HUES48 (cell line): ENCODE data around the gene ARPC2.

ENCODE experiments used
- H3K27ac ChIP-seq: one replicate; pipeline ENCODE4 v1.7.0; 2013; ENCODE audit warnings: low read depth, low read length, inconsistent platforms
- H3K27me3 ChIP-seq: 2 replicates; pipeline ENCODE4 v1.6.1; 2013; ENCODE audit warnings: mild to moderate bottlenecking, low read length; ENCODE audit not compliant: control insufficient read depth, insufficient read depth
- H3K36me3 ChIP-seq: 2 replicates; pipeline ENCODE4 v1.6.1; 2013; ENCODE audit warnings: low read length; ENCODE audit not compliant: control insufficient read depth, insufficient read depth
- H3K4me1 ChIP-seq: 2 replicates; pipeline ENCODE4 v1.6.1; 2013; ENCODE audit warnings: mild to moderate bottlenecking, low read length; ENCODE audit not compliant: control insufficient read depth, insufficient read depth
- H3K4me3 ChIP-seq: 2 replicates; pipeline ENCODE4 v1.5.1; 2013; ENCODE audit warnings: mild to moderate bottlenecking, low read depth, low read length
- H3K9ac ChIP-seq: 2 replicates; pipeline ENCODE4 v1.6.1; 2013; ENCODE audit warnings: mild to moderate bottlenecking, low read depth, low read length, moderate library complexity
- H3K9me3 ChIP-seq: 2 replicates; pipeline ENCODE4 v1.6.1; 2013; ENCODE audit warnings: low read length; ENCODE audit not compliant: control insufficient read depth, insufficient read depth

ARPC2 gene

DNA sequence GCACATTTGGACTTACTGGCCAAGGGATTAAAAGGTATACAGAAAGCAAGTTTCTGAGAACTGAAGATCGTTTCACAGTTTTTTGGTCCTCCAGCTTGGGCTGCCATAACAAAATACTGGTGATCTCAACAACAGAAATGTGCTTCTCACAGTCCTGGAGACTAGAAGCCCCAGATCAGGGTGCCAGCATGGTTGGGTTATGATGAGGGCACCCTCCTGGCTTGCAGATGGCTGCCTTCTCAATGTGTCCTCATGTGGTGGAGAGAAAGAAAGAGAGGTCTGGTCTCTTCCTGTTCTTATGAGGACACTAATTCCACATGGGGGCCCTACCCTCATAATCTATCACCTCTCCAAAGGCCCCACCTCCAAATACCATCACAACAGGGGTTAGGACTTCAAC lies 30.1 kb upstream of the ARPC2 start:
- H3K27ac ChIP-seq = no peak overlapping the region
- H3K36me3 ChIP-seq = no peaks in the 10 kb centered on the region
- no peak overlapping the region for H3K4me3 ChIP-seq
- H3K9me3 ChIP-seq = no peaks in the 10 kb centered on the region
- H3K27me3 ChIP-seq = no peaks in the 10 kb centered on the region
- H3K9ac ChIP-seq = no peak overlapping the region
- H3K4me1 ChIP-seq = no peaks in the 10 kb centered on the region

DNA sequence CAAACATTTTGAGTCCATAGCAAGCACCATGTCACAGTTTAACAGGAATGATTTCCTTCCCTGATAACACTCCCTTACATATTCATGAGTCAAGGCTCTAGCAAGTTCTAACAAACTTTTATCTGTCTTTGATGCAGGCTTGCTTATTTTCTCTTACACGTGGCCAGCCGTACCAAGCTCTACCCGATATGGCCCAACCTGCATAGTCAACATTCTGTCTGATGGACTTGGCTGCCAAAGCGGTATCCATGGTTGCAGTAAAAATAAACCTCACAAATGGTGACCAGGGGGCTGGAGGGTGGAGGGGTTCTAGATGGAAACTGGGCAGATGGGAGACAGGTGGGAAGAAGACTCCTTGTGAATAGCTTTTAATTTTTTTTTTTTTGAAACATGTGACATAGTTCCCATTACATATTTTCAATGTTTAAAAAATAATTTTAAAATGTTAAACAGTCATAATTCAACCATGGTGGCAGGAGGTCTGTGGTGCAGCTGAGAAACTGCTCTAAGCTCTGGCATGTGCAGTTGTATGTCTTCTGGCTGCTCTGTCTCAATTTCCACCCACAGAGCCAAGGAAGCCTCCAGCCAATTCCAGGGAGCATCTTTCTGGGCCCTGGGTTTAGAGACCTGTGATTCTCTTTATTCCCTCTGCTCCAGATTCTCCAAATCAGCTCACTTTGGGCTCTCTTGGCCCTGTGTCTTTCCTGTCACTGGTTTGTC lies 29.5 kb upstream of the ARPC2 start:
- H3K9ac ChIP-seq = no peak overlapping the region
- no peaks in the 10 kb centered on the region for H3K9me3 ChIP-seq
- H3K27ac ChIP-seq = no peak overlapping the region
- no peaks in the 10 kb centered on the region for H3K27me3 ChIP-seq
- no peaks in the 10 kb centered on the region for H3K36me3 ChIP-seq
- no peak overlapping the region for H3K4me3 ChIP-seq
- peaks cover under 1% of the 10 kb centered on the region; the same call in 1 of the 2 replicates for H3K4me1 ChIP-seq

DNA sequence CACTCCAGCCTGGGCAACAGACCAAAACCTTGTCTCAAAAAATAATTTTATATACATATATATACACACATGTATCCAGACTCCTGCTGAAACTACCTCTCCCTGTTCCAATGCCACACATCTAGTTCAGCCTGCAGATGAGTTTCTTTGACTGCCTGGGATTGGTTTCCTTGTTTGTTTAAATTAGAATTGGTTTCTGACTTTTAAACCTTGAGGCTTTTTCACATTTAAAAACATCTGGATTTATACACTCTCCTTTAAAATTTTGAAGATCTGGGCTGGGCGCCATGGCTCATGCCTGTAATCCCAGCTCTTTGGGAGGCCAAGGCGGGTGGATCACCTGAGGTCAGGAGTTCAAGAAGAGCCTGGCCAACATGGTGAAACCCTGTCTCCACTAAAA lies 28.5 kb upstream of the ARPC2 start:
- no peak overlapping the region for H3K9ac ChIP-seq
- H3K27ac ChIP-seq = no peak overlapping the region
- H3K36me3 ChIP-seq = no peaks in the 10 kb centered on the region
- no peaks in the 10 kb centered on the region for H3K9me3 ChIP-seq
- H3K4me3 ChIP-seq = no peak overlapping the region
- no peaks in the 10 kb centered on the region for H3K27me3 ChIP-seq
- peaks cover 3% of the 10 kb centered on the region; the same call in 1 of the 2 replicates for H3K4me1 ChIP-seq

DNA sequence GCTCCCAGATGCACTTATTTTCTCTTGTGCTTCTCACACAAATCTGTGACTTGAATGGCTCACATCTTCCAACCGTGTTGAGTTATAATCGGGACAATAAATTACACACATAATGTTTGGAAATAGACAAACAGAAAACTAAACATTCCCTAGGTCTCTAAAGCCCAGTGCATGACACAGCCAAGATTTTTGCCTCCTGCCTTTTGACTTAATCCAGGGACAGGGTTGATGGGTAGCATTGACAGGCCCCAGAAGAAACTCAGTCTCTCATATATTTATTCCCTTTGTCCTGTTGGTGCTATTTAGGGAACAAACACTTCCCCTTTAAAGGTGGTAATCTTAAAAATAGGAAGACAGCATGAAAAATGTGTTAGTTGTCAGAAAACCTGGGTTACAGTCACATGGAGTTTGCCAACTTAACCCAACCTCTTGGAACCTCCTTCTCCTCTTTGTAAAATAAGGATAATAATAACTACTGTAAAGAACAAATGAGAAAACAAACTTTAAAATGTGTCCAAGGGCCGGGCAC lies 24.0 kb upstream of the ARPC2 start:
- Histone ChIP-seq H3K27ac (no peak overlapping the region), H3K36me3 (no peaks in the 10 kb centered on the region), H3K4me1 (peaks cover 3% of the 10 kb centered on the region; the same call in 1 of the 2 replicates), H3K9ac (no peak overlapping the region), H3K4me3 (no peak overlapping the region), H3K9me3 (no peaks in the 10 kb centered on the region), H3K27me3 (no peaks in the 10 kb centered on the region)

DNA sequence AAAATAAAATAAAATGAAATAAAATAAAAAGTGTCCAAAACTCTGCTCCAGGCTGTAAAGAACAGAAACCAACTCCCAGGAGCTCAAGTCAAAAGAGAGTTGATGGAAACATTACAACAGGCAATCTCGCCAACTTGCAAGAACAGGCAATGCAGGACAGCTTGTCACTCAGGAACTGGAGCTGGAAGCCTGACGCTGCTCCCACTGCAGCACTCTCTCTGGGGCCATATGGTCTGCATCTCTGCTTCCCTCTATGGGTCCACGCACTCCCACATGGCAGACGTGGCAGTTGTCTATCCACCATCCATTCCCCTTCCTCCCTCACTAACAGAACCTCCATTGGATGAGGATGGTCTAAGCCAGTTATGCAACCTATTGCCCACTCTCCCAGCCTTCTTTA lies 23.3 kb upstream of the ARPC2 start:
- peaks cover 3% of the 10 kb centered on the region; the same call in 1 of the 2 replicates for H3K4me1 ChIP-seq
- H3K36me3 ChIP-seq = no peaks in the 10 kb centered on the region
- no peaks in the 10 kb centered on the region for H3K9me3 ChIP-seq

DNA sequence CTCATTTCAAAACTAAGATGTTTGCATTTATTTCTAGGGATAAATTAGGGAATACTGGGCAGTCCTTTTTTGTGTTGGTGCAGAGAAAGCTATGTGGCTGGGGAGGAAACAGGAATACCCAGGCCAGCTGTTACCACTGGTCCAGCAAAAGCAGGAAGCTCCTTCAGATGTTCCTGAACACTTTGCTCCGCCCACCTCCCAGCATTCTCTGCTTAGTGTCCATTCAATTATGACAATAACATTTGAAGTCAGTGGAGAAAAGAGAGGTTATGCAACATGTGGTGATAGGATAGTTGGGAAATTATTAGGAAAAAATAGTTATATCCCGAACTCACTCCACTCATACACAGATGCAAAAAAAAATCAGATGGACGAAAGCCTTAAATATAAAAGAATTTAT lies 22.1 kb upstream of the ARPC2 start:
- peaks cover 5% of the 10 kb centered on the region; the same call in 1 of the 2 replicates for H3K27me3 ChIP-seq
- H3K9ac ChIP-seq = no peak overlapping the region
- H3K4me3 ChIP-seq = no peak overlapping the region
- no peak overlapping the region for H3K27ac ChIP-seq
- no peaks in the 10 kb centered on the region for H3K36me3 ChIP-seq
- no peaks in the 10 kb centered on the region for H3K9me3 ChIP-seq
- H3K4me1 ChIP-seq = peaks cover 3% of the 10 kb centered on the region; the same call in 1 of the 2 replicates

More for the DNA sequence above, 23.3 kb upstream of the ARPC2 start:
- H3K4me3 ChIP-seq = no peak overlapping the region
- no peak overlapping the region for H3K9ac ChIP-seq
- no peak overlapping the region for H3K27ac ChIP-seq
- H3K27me3 ChIP-seq = no peaks in the 10 kb centered on the region

DNA sequence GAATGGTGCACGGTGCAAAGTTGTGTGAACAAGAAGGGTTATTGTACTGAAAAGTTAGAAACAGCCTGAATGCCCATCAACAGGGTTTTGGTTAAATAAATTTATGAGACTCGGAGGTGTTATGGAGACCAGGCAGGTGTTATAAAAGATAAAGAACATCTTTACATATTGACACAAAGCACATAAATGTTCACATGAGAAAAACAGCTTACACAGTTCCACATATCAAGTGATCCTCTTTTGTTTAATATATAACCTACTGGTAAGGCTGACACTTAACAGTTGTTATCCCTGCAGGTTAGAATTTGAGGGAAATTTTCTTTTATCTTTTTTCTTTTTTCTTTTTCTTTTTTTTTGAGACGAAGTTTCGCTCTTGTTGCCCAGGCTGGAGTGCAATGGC lies 20.0 kb upstream of the ARPC2 start:
- Histone ChIP-seq H3K27me3 (peaks cover 5% of the 10 kb centered on the region; the same call in 1 of the 2 replicates), H3K27ac (no peak overlapping the region), H3K36me3 (no peaks in the 10 kb centered on the region), H3K4me1 (peaks cover 3% of the 10 kb centered on the region; the same call in 1 of the 2 replicates), H3K9ac (no peak overlapping the region), H3K4me3 (no peak overlapping the region), H3K9me3 (no peaks in the 10 kb centered on the region)

GRCh38 chr2:218202266-218202665 lies 14.7 kb upstream of the ARPC2 start:
- no peak overlapping the region for H3K4me3 ChIP-seq
- H3K27me3 ChIP-seq = peaks cover 5% of the 10 kb centered on the region; the same call in 1 of the 2 replicates
- no peak overlapping the region for H3K27ac ChIP-seq
- no peak overlapping the region for H3K9ac ChIP-seq
- no peaks in the 10 kb centered on the region for H3K4me1 ChIP-seq
- H3K36me3 ChIP-seq = no peaks in the 10 kb centered on the region
- H3K9me3 ChIP-seq = no peaks in the 10 kb centered on the region

GRCh38 chr2:218209078-218209477 lies 7.9 kb upstream of the ARPC2 start:
- H3K4me3 ChIP-seq = no peak overlapping the region
- H3K36me3 ChIP-seq = no peaks in the 10 kb centered on the region
- H3K27me3 ChIP-seq = no peaks in the 10 kb centered on the region
- H3K4me1 ChIP-seq = no peaks in the 10 kb centered on the region
- H3K27ac ChIP-seq = no peak overlapping the region
- no peak overlapping the region for H3K9ac ChIP-seq
- 0 out of 2 replicates have a peak, but pooled peaks cover 4% of the 10 kb centered on the region for H3K9me3 ChIP-seq

DNA sequence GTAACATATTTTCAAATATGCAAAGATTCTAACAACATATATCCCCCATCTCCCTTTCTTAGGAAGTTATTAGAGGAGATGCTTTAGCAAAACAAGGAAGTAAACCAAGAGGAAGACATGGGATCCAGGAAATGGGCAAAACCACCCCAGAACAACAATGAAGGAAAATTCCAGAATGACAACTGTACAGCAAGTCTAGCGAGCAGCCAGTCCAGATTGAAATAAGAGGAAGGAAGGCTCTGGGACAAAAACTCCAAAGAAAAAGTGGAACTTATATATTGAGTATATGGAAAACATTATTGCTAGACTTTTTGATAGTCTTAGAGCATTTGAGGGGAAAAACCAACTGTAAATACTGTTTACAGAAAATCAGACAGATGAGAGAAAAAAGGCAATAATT lies 2.9 kb upstream of the ARPC2 start:
- H3K9me3 ChIP-seq = 0 out of 2 replicates have a peak, but pooled peaks cover 4% of the 10 kb centered on the region
- H3K4me3 ChIP-seq = no peak overlapping the region
- H3K4me1 ChIP-seq = peaks cover 8% of the 10 kb centered on the region
- no peak overlapping the region for H3K27ac ChIP-seq
- no peak overlapping the region for H3K9ac ChIP-seq
- no peaks in the 10 kb centered on the region for H3K36me3 ChIP-seq
- H3K27me3 ChIP-seq = no peaks in the 10 kb centered on the region

GRCh38 chr2:218216336-218216673 lies 684 bp upstream of the ARPC2 start:
- no peak overlapping the region for H3K9ac ChIP-seq
- H3K9me3 ChIP-seq = no peaks in the 10 kb centered on the region
- H3K4me3 ChIP-seq = peak overlapping the region; percentile 94
- peaks cover 16% of the 10 kb centered on the region for H3K4me1 ChIP-seq
- H3K36me3 ChIP-seq = peaks cover 9% of the 10 kb centered on the region
- H3K27ac ChIP-seq = peak overlapping the region; percentile 87
- no peaks in the 10 kb centered on the region for H3K27me3 ChIP-seq
